ENCODE data around the gene SLC49A3. TPM values are rescaled to one million over a fixed set of nuclear protein-coding genes. Genes with fewer than 3 reads are reported as not detected.

The SLC49A3 gene
- total RNA-seq, 4 donors from 2014 or later, result 7.8 to 20.1 (median 14.4) TPM

DNA sequence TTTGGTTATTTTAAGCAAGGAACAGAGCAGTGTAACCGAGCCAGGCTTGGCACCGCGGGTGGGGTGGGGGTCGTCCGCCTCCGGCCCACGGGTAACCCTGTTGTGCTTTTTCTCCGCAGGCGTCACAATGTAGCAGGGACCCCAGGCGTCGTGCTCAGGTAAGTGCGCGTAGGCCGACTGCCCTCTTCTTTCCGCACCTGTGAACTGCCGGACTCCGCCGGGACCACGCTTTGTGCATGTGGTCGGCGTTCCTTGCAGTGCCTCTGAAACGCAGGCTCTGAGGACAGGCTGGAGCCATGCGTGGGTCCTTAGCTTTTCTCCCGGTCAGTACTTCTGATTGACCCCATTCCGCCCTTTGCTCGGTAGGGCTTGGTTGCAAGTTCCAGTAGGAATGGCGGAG is 41.6 kb upstream of the SLC49A3 start:
- TF ChIP-seq, protein P1, sequence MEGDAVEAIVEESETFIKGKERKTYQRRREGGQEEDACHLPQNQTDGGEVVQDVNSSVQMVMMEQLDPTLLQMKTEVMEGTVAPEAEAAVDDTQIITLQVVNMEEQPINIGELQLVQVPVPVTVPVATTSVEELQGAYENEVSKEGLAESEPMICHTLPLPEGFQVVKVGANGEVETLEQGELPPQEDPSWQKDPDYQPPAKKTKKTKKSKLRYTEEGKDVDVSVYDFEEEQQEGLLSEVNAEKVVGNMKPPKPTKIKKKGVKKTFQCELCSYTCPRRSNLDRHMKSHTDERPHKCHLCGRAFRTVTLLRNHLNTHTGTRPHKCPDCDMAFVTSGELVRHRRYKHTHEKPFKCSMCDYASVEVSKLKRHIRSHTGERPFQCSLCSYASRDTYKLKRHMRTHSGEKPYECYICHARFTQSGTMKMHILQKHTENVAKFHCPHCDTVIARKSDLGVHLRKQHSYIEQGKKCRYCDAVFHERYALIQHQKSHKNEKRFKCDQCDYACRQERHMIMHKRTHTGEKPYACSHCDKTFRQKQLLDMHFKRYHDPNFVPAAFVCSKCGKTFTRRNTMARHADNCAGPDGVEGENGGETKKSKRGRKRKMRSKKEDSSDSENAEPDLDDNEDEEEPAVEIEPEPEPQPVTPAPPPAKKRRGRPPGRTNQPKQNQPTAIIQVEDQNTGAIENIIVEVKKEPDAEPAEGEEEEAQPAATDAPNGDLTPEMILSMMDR (IDR thresholded peaks at IDR 0.05; ENCODE audit: low read depth), result no peak

DNA sequence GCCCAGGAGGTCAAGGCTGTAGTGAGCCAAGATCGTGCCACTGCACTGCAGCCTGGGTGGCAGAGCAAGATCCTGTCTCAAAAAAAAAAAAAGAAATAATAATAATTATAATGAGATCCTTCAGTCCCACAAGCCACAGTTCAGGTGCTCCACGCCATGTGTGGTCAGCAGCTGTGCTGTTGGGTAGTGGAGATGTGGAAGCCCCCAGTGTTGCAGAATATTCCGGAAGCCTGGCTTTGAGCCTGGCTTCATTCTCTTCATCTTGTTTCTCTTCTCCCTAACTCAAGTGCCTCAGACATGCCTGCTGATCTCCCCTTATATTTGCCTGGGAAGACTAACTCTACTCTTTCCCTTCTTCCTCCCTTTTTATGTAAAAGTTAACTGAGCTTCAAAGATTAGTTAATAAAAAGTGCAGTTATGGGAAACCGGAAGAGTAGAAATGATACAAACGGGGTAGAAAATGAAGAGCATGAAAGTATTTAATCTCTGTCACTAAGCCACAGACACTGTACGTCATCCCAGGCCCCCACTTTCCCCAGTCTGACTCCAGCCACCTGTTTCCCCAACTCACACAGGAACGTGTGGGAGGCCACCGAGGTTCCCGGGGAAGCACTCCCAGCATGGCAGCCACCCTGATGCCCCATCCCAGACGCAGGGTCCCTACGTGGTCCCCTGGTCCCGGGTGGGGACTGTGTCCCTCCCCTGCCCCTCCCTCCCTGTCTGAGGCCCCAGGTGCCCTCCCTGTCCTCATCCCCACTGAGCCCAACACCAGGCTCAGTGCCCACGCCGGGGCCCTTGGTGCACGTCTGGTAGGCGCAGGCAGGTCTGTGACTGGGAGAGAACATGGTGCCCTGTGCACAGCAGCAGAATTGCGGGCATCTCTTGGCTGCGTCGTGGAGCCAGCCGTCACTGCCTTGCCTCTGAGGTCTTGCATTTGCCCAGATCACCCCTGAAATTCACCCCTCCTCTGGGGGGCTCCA is 40.7 kb upstream of the SLC49A3 start:
- TF ChIP-seq, protein P1 (IDR thresholded peaks at IDR 0.05; ENCODE audit: low read depth), result no peak

DNA sequence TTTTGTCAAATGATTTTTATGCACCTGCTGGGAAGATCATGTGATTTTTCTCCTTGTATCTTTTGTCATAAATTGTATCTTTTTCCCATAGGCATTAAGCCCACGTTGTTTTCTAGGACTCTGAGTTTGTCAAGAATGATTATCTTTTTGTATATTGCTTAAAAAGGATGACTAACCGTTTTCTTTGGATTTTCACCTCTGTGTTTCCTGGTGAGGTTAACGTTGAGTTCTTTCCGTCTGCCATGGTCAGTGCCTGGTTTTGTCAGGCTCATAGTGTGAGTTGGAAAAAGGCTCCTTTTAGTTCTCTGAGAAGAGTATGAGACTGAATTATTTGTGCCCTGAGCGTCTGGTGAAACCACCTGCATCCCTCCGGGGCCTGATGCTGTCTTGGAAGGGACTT is 38.6 kb upstream of the SLC49A3 start:
- TF ChIP-seq, protein P1 (IDR thresholded peaks at IDR 0.05; ENCODE audit: low read depth), result no peak

DNA sequence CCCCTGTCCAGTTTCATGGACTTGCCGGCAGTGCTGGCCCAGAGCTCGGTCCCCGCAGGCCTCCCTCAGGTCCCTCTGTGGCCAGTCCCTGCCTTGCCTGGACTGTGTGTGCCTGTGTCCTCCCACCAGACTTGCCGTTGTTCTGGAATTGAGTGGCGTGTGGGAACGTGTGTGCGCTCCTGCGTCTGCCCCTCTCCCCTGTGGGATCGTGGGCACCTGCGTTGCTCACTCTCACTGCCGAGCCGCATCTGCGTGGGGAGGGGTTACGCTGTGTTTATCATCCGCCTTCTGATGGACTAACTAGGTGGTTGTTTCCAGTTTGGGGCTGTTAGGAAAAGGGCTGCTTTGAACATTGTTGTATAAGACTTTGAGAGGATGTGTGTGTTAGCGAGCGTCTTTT is 37.9 kb upstream of the SLC49A3 start:
- TF ChIP-seq, protein P1 (IDR thresholded peaks at IDR 0.05; ENCODE audit: low read depth), result no peak

DNA sequence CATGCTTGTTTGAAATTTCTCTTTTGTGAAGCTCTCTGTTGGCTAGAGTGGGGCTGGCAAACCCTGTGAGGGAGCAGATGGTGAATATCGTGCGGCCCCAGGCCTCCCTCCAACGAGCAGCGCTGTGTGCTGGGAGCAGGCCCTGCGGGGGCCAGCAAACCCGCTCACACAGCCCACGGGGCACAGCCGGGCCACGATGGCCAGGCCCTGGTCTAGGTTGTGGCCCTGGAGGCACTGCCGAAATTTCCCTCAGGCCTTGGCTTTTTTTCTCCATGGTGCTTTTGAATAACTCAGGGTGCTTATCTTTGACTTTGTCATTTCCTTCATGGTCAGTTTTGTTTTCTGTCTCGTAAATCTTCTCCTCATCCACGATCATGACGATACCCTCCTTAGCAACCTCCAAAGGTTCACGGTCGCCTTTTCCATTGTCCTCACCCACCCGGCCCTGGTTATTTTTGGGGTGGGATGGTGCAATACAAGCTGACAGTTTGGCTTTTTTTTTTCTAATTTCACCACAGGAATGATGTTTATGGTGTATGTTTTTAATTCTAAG is 37.4 kb upstream of the SLC49A3 start:
- TF ChIP-seq, protein P1 (IDR thresholded peaks at IDR 0.05; ENCODE audit: low read depth), result no peak

DNA sequence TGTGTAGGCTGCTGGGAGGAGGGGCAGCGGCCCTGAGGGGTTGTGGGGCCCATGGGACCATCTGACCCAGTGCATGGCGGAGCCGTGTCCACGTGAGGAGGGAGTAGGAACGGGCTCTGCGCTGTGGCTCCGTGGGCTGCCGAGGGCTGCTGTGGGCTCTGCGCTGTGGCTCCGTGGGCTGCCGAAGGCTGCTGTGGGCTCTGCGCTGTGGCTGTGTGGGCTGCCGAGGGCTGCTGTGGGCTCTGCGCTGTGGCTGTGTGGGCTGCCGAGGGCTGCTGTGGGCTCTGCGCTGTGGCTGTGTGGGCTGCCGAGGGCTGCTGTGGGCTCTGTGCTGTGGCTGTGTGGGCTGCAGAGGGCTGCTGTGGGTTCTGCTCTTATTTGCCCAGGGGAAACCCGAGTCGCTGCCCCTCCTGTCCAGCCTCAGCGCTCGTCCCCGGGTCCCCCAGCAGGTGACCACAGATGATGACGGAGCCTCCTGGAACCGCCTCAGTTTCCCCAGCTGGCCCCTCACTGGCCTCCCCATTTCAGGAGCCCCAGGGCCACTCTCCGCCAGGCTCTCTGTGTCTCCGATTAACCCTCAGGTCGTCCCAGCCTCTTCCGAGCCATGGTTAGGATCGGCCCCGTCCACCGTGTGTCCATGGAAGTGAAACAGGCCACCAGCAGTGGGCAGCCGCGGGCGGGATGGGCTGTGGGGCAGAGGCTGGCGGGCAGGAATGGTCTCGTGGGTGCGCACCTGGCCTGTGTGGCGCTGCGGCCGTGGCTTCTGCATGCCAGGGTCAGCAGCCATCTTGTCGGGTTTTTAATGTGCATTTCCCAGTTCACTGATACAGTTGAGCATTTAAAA is 36.7 kb upstream of the SLC49A3 start:
- TF ChIP-seq, protein P1 (IDR thresholded peaks at IDR 0.05; ENCODE audit: low read depth), result no peak

Measured in subcutaneous adipose tissue (tissue), 4 donors.